Measurements from ENCODE around the gene SORCS2. TPM values are rescaled to one million over a fixed set of nuclear protein-coding genes. Genes with fewer than 3 reads are reported as not detected.

The SORCS2 gene
- total RNA-seq, 1 donor: 0.27 TPM

GRCh38 chr4:7293703-7294102 lies 101.4 kb downstream of the SORCS2 start:
- TF ChIP-seq, protein P1, sequence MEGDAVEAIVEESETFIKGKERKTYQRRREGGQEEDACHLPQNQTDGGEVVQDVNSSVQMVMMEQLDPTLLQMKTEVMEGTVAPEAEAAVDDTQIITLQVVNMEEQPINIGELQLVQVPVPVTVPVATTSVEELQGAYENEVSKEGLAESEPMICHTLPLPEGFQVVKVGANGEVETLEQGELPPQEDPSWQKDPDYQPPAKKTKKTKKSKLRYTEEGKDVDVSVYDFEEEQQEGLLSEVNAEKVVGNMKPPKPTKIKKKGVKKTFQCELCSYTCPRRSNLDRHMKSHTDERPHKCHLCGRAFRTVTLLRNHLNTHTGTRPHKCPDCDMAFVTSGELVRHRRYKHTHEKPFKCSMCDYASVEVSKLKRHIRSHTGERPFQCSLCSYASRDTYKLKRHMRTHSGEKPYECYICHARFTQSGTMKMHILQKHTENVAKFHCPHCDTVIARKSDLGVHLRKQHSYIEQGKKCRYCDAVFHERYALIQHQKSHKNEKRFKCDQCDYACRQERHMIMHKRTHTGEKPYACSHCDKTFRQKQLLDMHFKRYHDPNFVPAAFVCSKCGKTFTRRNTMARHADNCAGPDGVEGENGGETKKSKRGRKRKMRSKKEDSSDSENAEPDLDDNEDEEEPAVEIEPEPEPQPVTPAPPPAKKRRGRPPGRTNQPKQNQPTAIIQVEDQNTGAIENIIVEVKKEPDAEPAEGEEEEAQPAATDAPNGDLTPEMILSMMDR (IDR thresholded peaks at IDR 0.05; ENCODE audit: insufficient read depth, low read length): no peak
- no peak for DNase-seq (ENCODE audit: low read depth)
- no peak overlapping the region for H3K4me3 ChIP-seq (ENCODE audit: low read depth, low read length)

GRCh38 chr4:7294176-7294756 lies 101.9 kb downstream of the SORCS2 start:
- DNase-seq (ENCODE audit: low read depth): no peak
- H3K4me3 ChIP-seq (ENCODE audit: low read depth, low read length): no peak overlapping the region
- TF ChIP-seq, protein P1 (IDR thresholded peaks at IDR 0.05; ENCODE audit: insufficient read depth, low read length): no peak

DNA sequence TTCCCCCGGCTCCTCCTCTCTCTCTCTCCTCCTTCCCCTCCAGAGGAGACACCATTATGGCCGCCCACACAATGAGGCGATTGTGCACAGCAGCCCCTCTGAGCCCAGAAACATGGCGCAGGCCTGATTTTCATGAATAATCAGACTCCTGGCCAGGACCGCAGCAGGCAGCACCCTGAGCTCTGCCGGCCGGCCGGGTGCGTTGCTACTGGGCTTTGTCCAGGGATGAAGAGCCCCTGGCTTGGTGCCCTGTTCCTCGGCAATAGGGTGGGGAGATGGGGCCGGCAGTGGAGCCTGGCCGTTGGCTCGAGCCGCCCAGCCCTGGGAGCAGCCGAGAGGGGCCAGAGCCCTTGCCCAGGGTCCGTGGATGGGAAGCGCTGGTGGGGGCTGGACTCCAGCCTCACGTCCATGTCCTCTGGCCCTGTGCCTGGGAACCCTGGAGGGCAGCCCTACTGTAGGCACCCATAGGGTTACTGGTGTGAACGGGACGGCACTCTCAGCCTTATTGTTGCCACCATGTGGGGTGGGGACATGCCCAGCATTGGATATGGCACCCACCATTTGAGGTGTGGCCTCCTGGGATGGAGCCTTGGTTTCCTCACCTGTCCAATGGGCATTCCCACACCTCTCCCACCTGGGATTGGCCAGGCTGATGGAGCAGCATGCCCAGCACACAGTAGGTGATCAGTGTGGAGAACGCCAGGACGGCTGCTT lies 103.0 kb downstream of the SORCS2 start:
- no peak overlapping the region for H3K4me3 ChIP-seq (ENCODE audit: low read depth, low read length)
- peak; percentile 40 for DNase-seq (ENCODE audit: low read depth)
- TF ChIP-seq, protein P1 (IDR thresholded peaks at IDR 0.05; ENCODE audit: insufficient read depth, low read length): no peak

- H3K4me3 ChIP-seq (ENCODE audit: low read depth, low read length): no peak overlapping the region
- TF ChIP-seq, protein P1 (IDR thresholded peaks at IDR 0.05; ENCODE audit: insufficient read depth, low read length): peak; percentile 73
- DNase-seq (ENCODE audit: low read depth): peak; percentile 43
Observed at GRCh38 chr4:7295911-7296660, 103.7 kb downstream of the SORCS2 start.

DNA sequence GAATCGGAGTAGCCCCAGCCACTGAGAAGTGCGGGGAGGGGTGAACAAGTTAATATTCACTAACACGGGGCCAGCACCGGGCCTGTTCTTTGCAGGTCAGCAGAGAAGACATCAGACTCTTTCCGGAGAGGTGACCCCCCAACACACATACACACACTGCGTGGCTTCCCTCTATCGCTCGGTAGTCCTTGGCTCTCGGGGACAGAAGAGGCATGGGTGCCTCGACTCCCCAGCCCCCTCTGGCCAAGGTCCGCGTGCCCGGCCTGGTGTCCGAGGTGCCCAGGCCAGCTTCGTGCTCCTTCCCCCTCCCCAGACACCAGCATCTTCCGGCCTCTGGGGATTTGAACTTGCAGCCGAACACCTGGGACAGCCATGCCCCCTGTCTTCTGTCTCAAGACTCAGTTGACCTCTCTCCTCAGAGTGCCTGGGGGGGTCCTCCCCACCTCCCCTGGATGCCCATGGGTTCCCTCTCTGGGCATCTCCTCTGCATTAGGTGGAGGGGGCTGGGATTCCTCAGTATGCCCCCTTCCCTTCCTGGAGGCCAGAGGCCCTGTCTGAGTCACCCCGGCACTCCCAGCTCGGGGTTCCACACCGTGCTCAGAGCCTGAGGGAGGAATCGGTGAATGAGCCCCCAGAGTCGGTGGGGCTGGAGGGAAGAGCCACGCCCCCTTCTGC lies 104.5 kb downstream of the SORCS2 start:
- DNase-seq (ENCODE audit: low read depth): no peak
- TF ChIP-seq, protein P1 (IDR thresholded peaks at IDR 0.05; ENCODE audit: insufficient read depth, low read length): no peak
- no peak overlapping the region for H3K4me3 ChIP-seq (ENCODE audit: low read depth, low read length)

DNA sequence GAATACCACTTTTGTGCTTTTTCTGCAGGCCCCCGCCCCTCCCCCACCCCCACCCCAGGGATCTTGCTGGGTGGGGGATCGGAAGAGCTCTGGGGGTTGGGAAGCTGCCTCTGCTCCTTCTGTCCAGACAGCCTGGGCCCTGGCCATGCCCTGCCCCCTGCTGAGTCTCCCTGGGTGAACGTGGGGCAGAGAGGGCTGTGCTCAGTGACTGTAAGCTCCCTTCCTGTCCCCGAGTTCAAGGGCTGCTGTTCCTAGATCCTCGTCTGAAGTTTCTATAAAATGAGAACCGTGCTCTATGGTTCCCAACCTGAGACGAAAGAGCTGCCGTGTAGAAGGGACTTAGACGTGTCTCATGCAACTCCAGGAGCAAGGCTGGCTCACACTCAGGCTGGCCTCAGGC lies 105.0 kb downstream of the SORCS2 start:
- DNase-seq (ENCODE audit: low read depth): no peak
- H3K4me3 ChIP-seq (ENCODE audit: low read depth, low read length): no peak overlapping the region
- TF ChIP-seq, protein P1 (IDR thresholded peaks at IDR 0.05; ENCODE audit: insufficient read depth, low read length): no peak
